SU-DHL-6 (cell line): ENCODE data around the gene GRK3.
A peak's percentile ranks its signal among the peaks of the same experiment; 100 is the strongest.
"Not testable (repeated sequence)": the region's sequence is repeated elsewhere in the genome, so short reads cannot be mapped to it uniquely, and the experiment has no call there.

ENCODE experiments used
- H2AFZ ChIP-seq: fragments of 200-600 bp; sonication (generic); 2 replicates; pipeline ENCODE4 v1.6.1; 2014; ENCODE audit warnings: low read depth, mild to moderate bottlenecking, moderate library complexity, mixed read lengths, antibody characterized with exemption, low read length; ENCODE audit not compliant: severe bottlenecking
- H3F3A ChIP-seq: fragments of 200-600 bp; shearing (Covaris generic); 2 replicates; pipeline ENCODE4 v1.6.0; 2016; ENCODE audit warnings: antibody characterized with exemption, mild to moderate bottlenecking; ENCODE audit not compliant: insufficient read depth
- H3K27ac ChIP-seq: fragments of 200-600 bp; sonication (generic); 2 replicates; pipeline ENCODE4 v1.5.1; 2016; ENCODE audit warnings: low read depth, mild to moderate bottlenecking, low read length, moderate library complexity, mixed read lengths
- H3K27me3 ChIP-seq: fragments of 200-600 bp; sonication (generic), shearing (Covaris generic); 2 replicates; pipeline ENCODE4 v1.6.0; 2014; ENCODE audit warnings: mild to moderate bottlenecking, low read length
- H3K36me3 ChIP-seq: fragments of 200-600 bp; sonication (generic); 2 replicates; pipeline ENCODE4 v1.6.1; 2014; ENCODE audit warnings: mild to moderate bottlenecking, low read length, mixed read lengths
- H3K4me2 ChIP-seq: fragments of 300-600, 200-600 bp; shearing (Covaris generic), sonication (generic); 2 replicates; pipeline ENCODE4 v1.6.0; 2014; ENCODE audit warnings: low read length, low read depth, mild to moderate bottlenecking; ENCODE audit not compliant: poor library complexity, severe bottlenecking
- H3K4me3 ChIP-seq: fragments of 200-600 bp; sonication (generic); 2 replicates; pipeline ENCODE4 v1.5.1; 2014; ENCODE audit warnings: antibody characterized with exemption, low read length, mild to moderate bottlenecking, mixed read lengths; ENCODE audit not compliant: insufficient read depth, poor library complexity, severe bottlenecking
- H3K79me2 ChIP-seq: fragments of 200-600 bp; sonication (generic); 2 replicates; pipeline ENCODE4 v1.6.1; 2014; ENCODE audit warnings: mild to moderate bottlenecking, low read length, moderate library complexity; ENCODE audit not compliant: insufficient read depth
- H3K9ac ChIP-seq: fragments of 200-600 bp; sonication (generic); 2 replicates; pipeline ENCODE4 v1.7.0; 2014; ENCODE audit warnings: mild to moderate bottlenecking, low read length
- H3K9me2 ChIP-seq: fragments of 200-600 bp; sonication (generic); replicated peaks from 2 replicates; pipeline ENCODE4 v1.6.1; 2014; ENCODE audit warnings: low read length; ENCODE audit not compliant: insufficient read depth
- H3K9me3 ChIP-seq: fragments of 200-600 bp; sonication (generic); 2 replicates; pipeline ENCODE4 v1.6.1; 2014; ENCODE audit warnings: low read length, mixed read lengths; ENCODE audit not compliant: insufficient read depth
- H4K20me1 ChIP-seq: fragments of 200-600 bp; sonication (generic); 2 replicates; pipeline ENCODE4 v1.6.1; 2014; ENCODE audit warnings: low read depth, mild to moderate bottlenecking, antibody characterized with exemption, low read length, moderate library complexity, mixed read lengths
- CTCF ChIP-seq: fragments of 200-600 bp; sonication (generic); IDR thresholded peaks from one replicate; pipeline ENCODE4 v1.5.1; 2017; ENCODE audit warnings: antibody characterized with exemption, mild to moderate bottlenecking, low read length, moderate library complexity; ENCODE audit not compliant: insufficient read depth, poor library complexity, severe bottlenecking
- EZH2phosphoT487 ChIP-seq: fragments of 200-600 bp; sonication (generic), shearing (Covaris generic); conservative IDR thresholded peaks from 2 replicates; pipeline ENCODE4 v1.6.1; 2018; ENCODE audit warnings: mild to moderate bottlenecking, antibody characterized with exemption, low read length, moderate library complexity, mixed read lengths

GRK3 gene

GRCh38 chr22:25561182-25561581 is 3.3 kb upstream of the GRK3 start:
- not testable (repeated sequence) for H3K4me2 ChIP-seq, H3K27ac ChIP-seq, H2AFZ ChIP-seq, H3K9me3 ChIP-seq, H3F3A ChIP-seq, H3K9me2 ChIP-seq, H3K27me3 ChIP-seq, H3K36me3 ChIP-seq, H4K20me1 ChIP-seq, H3K9ac ChIP-seq, H3K4me3 ChIP-seq
- H3K79me2 ChIP-seq = peaks cover 11% of the 10 kb centered on the region; the same call in 1 of the 2 replicates

- H3K27me3 ChIP-seq, H3K9me3 ChIP-seq, H4K20me1 ChIP-seq, H3K27ac ChIP-seq, H2AFZ ChIP-seq, H3F3A ChIP-seq, H3K4me2 ChIP-seq, H3K4me3 ChIP-seq, H3K9me2 ChIP-seq, H3K36me3 ChIP-seq, H3K9ac ChIP-seq: not testable (repeated sequence)
- peaks cover 12% of the 10 kb centered on the region; the same call in 1 of the 2 replicates for H3K79me2 ChIP-seq
These were observed 2.5 kb upstream of the GRK3 start for GRCh38 chr22:25561927-25562326.

- H3K9me3 ChIP-seq, H3K9me2 ChIP-seq, H4K20me1 ChIP-seq, H3K27ac ChIP-seq, H3K27me3 ChIP-seq, H3K36me3 ChIP-seq: not testable (repeated sequence)
- peak overlapping the region; percentile 63 for H3K4me3 ChIP-seq
- peak overlapping the region; percentile 99 for H2AFZ ChIP-seq
- H3K4me2 ChIP-seq = peak overlapping the region; percentile 83
- H3F3A ChIP-seq = peaks cover 12% of the 10 kb centered on the region
- peak overlapping the region; percentile 69; the same call in 1 of the 2 replicates for H3K9ac ChIP-seq
- H3K79me2 ChIP-seq = peaks cover 21% of the 10 kb centered on the region; the same call in 1 of the 2 replicates
These were observed 1.3 kb upstream of the GRK3 start for GRCh38 chr22:25562966-25563760.

- H3K79me2 ChIP-seq = peaks cover 26% of the 10 kb centered on the region; the same call in 1 of the 2 replicates
- 0 out of 2 replicates have a peak, but pooled peaks cover 5% of the 10 kb centered on the region for H4K20me1 ChIP-seq
- no peaks in the 10 kb centered on the region for H3K9me2 ChIP-seq
- peaks cover 12% of the 10 kb centered on the region for H3F3A ChIP-seq
- no peaks in the 10 kb centered on the region for H3K36me3 ChIP-seq
- H3K27ac ChIP-seq = no peak overlapping the region
- peak overlapping the region; percentile 63 for H3K4me3 ChIP-seq
- TF ChIP-seq EZH2phosphoT487 = no peak
- TF ChIP-seq CTCF = no peak
- no peaks in the 10 kb centered on the region for H3K27me3 ChIP-seq
- H3K9me3 ChIP-seq = no peaks in the 10 kb centered on the region
- peak overlapping the region; percentile 69 for H3K9ac ChIP-seq
- peak overlapping the region; percentile 99 for H2AFZ ChIP-seq
- peak overlapping the region; percentile 83 for H3K4me2 ChIP-seq
These were observed 635 bp upstream of the GRK3 start for GRCh38 chr22:25563761-25564319.
